ENCODE results near the gene DENND1C. TPM values are rescaled to one million over a fixed set of nuclear protein-coding genes. Genes with fewer than 3 reads are reported as not detected.

DENND1C gene
- total and polyA plus RNA-seq, 2 of the 8 experiments (the other 6 are each of a cell fraction or from before 2014, with no cell fraction given): 3.6 to 4.0 TPM

GRCh38 chr19:6483235-6483634, 1.6 kb upstream of the DENND1C start:
- Histone ChIP-seq H2BK20ac (ENCODE audit: low read length) (no peak overlapping the region), H4K91ac (replicated peaks; ENCODE audit: insufficient read length, low read length) (no peak overlapping the region), H3K27me3 (replicated peaks in 1 of 4; ENCODE audit: control insufficient read depth in 3 of 4, extremely low read depth in 1 of 4, insufficient read depth in 3 of 4, low read length in 3 of 4) (no peaks in the 10 kb centered on the region; a peak in 1 of 7 replicates), H3K36me3 (ENCODE audit: control insufficient read depth in 2 of 4, insufficient read depth in 4 of 4, low read length in 3 of 4) (no peaks in the 10 kb centered on the region), H2BK120ac (replicated peaks; ENCODE audit: low read depth, low read length) (no peak overlapping the region), H2BK5ac (ENCODE audit: low read depth, low read length) (no peak overlapping the region), H4K20me1 (replicated peaks in 1 of 2; ENCODE audit: control insufficient read depth in 1 of 2, insufficient read depth in 2 of 2, low read length in 2 of 2) (peaks cover 0 to 3% of the 10 kb centered on the region in 2 experiments), H3K79me2 (ENCODE audit: control insufficient read depth in 1 of 2, insufficient read depth in 2 of 2, low read length in 2 of 2) (no peaks in the 10 kb centered on the region), H3K4me1 (replicated peaks in 1 of 4; ENCODE audit: control insufficient read depth in 3 of 4, insufficient read depth in 4 of 4, low read length in 3 of 4) (peaks cover 0 to 7% (median 4%) of the 10 kb centered on the region in 4 experiments; a peak in 5 of 7 replicates), H3K9ac (replicated peaks in 1 of 4; ENCODE audit: extremely low read depth in 1 of 4, low read depth in 3 of 4, low read length in 3 of 4) (no peak overlapping the region), H2AFZ (ENCODE audit: low read length) (no peak overlapping the region), H3K23me2 (ENCODE audit: low read depth, low read length) (0 out of 2 replicates have a peak, but pooled peaks cover 2% of the 10 kb centered on the region), H2BK15ac (ENCODE audit: low read length) (no peak overlapping the region), H3K4ac (replicated peaks; ENCODE audit: insufficient read length, low read depth, low read length) (no peak overlapping the region), H4K8ac (ENCODE audit: extremely low read depth, insufficient read depth, low read length) (no peak overlapping the region; the same call in 1 of the 2 replicates), H3K4me2 (ENCODE audit: insufficient read depth in 1 of 2, low read depth in 2 of 2, low read length in 2 of 2) (no peak overlapping the region), H3K27ac (ENCODE audit: low read depth, low read length) (no peak overlapping the region), H2AK5ac (ENCODE audit: low read depth, low read length) (no peak overlapping the region), H4K5ac (ENCODE audit: insufficient read length, low read depth, low read length) (no peak overlapping the region), H3K18ac (ENCODE audit: extremely low read depth, low read length) (no peak overlapping the region), H3K56ac (replicated peaks; ENCODE audit: insufficient read length, low read depth, low read length) (no peak overlapping the region), H2BK12ac (ENCODE audit: low read depth, low read length) (no peak overlapping the region), H3K79me1 (ENCODE audit: low read depth, low read length) (no peaks in the 10 kb centered on the region), H3K4me3 (ENCODE audit: extremely low read depth in 1 of 4, insufficient read depth in 2 of 4, low read depth in 3 of 4, low read length in 4 of 4) (no peak overlapping the region), H3K9me3 (ENCODE audit: insufficient read depth in 2 of 2, low read depth in 1 of 2, low read length in 1 of 2) (no peaks in the 10 kb centered on the region), H3K14ac (ENCODE audit: insufficient read length) (no peak overlapping the region), H3K23ac (ENCODE audit: insufficient read length) (no peak overlapping the region)
- DNase-seq (ENCODE audit: low read depth in 1 of 2, low spot score in 2 of 2): no peak
- FAIRE-seq: no peak
- ChIA-PET CTCF (ENCODE audit: partially characterized antibody) (interaction anchor here (1.7 to 3.8 kb wide), 4 partner anchors 9 to 67 kb away, joined by 4 to 30 read pairs (median 22); partner anchors contain the start of gene TUBB4A), POLR2A (ENCODE audit: partially characterized antibody) (interaction anchor here (0.7 kb wide), 1 partner anchor 8 kb away, joined by 3 read pairs; no protein-coding TSS in a partner anchor)
- 84% methylated on average over 3 of the region's 3 CpGs; no CpG with 5 or more reads in 1 of the 2 experiments for WGBS, 2 experiments (ENCODE audit: extremely low coverage in 1 of 2, insufficient coverage in 1 of 2, insufficient read length in 1 of 2, insufficient replicate concordance in 2 of 2, low coverage in 1 of 2, low lambda C conversion rate in 2 of 2, missing lambda C conversion rate in 1 of 2)
- TF ChIP-seq EP300 (IDR thresholded peaks at IDR 0.05; ENCODE audit: borderline replicate concordance in 1 of 2, low read depth in 2 of 2, low read length in 2 of 2) (no peak), EZH2 (IDR thresholded peaks at IDR 0.05; ENCODE audit: low read depth, low read length, severe bottlenecking) (no peak), FOSL1 (IDR thresholded peaks at IDR 0.05; ENCODE audit: insufficient read depth, low read depth, low read length) (no peak), BCL11A (IDR thresholded peaks at IDR 0.05; ENCODE audit: low read depth in 2 of 2, low read length in 2 of 2) (no peak), SUZ12 (IDR thresholded peaks at IDR 0.05; ENCODE audit: low read length) (no peak), CHD2 (IDR thresholded peaks at IDR 0.05; ENCODE audit: low read length) (no peak), EGR1 (IDR thresholded peaks at IDR 0.05; ENCODE audit: borderline replicate concordance, low read depth, low read length) (no peak), GTF2F1 (IDR thresholded peaks at IDR 0.05; ENCODE audit: borderline replicate concordance, low read depth, low read length) (no peak), E2F6 (IDR thresholded peaks at IDR 0.05) (no peak), CREB1 (IDR thresholded peaks at IDR 0.05) (no peak), ZNF274 (IDR thresholded peaks at IDR 0.05; ENCODE audit: borderline replicate concordance, extremely low read depth, low read length) (no peak), ASH2L (IDR thresholded peaks at IDR 0.05; ENCODE audit: low read length) (no peak), RFX5 (IDR thresholded peaks at IDR 0.05; ENCODE audit: borderline replicate concordance, low read depth, low read length) (no peak), SIX5 (IDR thresholded peaks at IDR 0.05; ENCODE audit: low read depth, low read length) (no peak)
